ENCODE measurements around the gene APPL1.

Gene APPL1, protein sequence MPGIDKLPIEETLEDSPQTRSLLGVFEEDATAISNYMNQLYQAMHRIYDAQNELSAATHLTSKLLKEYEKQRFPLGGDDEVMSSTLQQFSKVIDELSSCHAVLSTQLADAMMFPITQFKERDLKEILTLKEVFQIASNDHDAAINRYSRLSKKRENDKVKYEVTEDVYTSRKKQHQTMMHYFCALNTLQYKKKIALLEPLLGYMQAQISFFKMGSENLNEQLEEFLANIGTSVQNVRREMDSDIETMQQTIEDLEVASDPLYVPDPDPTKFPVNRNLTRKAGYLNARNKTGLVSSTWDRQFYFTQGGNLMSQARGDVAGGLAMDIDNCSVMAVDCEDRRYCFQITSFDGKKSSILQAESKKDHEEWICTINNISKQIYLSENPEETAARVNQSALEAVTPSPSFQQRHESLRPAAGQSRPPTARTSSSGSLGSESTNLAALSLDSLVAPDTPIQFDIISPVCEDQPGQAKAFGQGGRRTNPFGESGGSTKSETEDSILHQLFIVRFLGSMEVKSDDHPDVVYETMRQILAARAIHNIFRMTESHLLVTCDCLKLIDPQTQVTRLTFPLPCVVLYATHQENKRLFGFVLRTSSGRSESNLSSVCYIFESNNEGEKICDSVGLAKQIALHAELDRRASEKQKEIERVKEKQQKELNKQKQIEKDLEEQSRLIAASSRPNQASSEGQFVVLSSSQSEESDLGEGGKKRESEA

DNA sequence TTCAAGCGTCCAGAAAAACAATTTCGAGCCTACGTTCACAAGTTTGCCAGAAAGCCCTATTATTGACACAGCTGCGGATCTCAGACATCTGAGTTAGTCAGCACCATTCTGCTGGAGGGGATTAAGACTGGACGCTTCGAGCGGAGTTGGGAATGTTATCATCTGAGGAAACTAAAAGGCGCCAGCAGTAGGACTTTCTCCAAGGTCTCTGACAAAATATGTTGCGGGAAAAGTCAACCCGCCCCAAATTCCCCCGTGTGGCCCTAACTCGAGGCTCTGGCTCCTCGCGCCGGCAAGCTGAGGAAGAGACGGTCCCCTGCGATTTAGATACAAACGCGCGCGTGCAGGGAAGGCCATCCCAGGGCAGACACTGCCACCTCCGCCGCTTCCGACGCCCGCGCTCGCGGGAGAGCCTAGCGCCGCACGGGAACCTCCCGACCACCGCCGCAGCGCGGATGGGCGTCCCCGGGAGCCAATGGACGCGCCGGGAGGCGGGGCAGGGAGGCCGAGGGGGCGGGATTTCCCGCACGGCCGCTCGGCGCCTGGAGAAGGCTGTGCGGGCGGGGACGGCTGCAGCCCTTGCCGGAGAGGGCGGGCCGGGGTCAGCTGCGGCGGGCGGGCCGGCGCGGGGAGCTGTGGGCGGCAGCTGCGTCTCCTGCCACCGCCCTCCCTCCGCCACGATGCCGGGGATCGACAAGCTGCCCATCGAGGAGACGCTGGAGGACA, at the start of gene APPL1:
TSS of gene APPL1 (plus strand) at position 526 of the 726 bp plus-strand sequence. CDS start at position 681, 155 bp downstream.
- TF ChIP-seq, protein P1, sequence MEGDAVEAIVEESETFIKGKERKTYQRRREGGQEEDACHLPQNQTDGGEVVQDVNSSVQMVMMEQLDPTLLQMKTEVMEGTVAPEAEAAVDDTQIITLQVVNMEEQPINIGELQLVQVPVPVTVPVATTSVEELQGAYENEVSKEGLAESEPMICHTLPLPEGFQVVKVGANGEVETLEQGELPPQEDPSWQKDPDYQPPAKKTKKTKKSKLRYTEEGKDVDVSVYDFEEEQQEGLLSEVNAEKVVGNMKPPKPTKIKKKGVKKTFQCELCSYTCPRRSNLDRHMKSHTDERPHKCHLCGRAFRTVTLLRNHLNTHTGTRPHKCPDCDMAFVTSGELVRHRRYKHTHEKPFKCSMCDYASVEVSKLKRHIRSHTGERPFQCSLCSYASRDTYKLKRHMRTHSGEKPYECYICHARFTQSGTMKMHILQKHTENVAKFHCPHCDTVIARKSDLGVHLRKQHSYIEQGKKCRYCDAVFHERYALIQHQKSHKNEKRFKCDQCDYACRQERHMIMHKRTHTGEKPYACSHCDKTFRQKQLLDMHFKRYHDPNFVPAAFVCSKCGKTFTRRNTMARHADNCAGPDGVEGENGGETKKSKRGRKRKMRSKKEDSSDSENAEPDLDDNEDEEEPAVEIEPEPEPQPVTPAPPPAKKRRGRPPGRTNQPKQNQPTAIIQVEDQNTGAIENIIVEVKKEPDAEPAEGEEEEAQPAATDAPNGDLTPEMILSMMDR (IDR thresholded peaks at IDR 0.05; ENCODE audit: poor library complexity, severe bottlenecking): no peak
- no peaks in the 10 kb centered on the region for H3K9me3 ChIP-seq (ENCODE audit: severe bottlenecking)
- no peaks in the 10 kb centered on the region for H3K27me3 ChIP-seq (ENCODE audit: insufficient read depth, poor library complexity, severe bottlenecking)
- ATAC-seq (ENCODE audit: low read depth) (peak; percentile 88), DNase-seq (ENCODE audit: low spot score) (peak; percentile 83)
- H3K4me3 ChIP-seq (ENCODE audit: severe bottlenecking): peak within 1 kb of the TSS; percentile 74
- peak within 1 kb of the TSS; percentile 63 for H3K27ac ChIP-seq (ENCODE audit: poor library complexity, severe bottlenecking)
- H3K36me3 ChIP-seq (ENCODE audit: low read depth): no peaks in the 10 kb centered on the region
- peaks cover 12% of the 10 kb centered on the region for H3K4me1 ChIP-seq (ENCODE audit: insufficient read depth, poor library complexity, severe bottlenecking)

GRCh38 chr3:57179580-57180410, 47.7 kb upstream of the APPL1 start:
- Histone ChIP-seq H3K4me3 (ENCODE audit: severe bottlenecking) (no peak overlapping the region), H3K4me1 (ENCODE audit: insufficient read depth, poor library complexity, severe bottlenecking) (no peaks in the 10 kb centered on the region), H3K27ac (ENCODE audit: poor library complexity, severe bottlenecking) (no peak overlapping the region), H3K9me3 (ENCODE audit: severe bottlenecking) (no peaks in the 10 kb centered on the region), H3K36me3 (ENCODE audit: low read depth) (no peaks in the 10 kb centered on the region), H3K27me3 (ENCODE audit: insufficient read depth, poor library complexity, severe bottlenecking) (peaks cover 2% of the 10 kb centered on the region)
- TF ChIP-seq, protein P1 (IDR thresholded peaks at IDR 0.05; ENCODE audit: poor library complexity, severe bottlenecking): peak; percentile 63
- DNase-seq (ENCODE audit: low spot score) (no peak), ATAC-seq (ENCODE audit: low read depth) (peak; percentile 63)

GRCh38 chr3:57184526-57184925, 43.0 kb upstream of the APPL1 start:
- TF ChIP-seq, protein P1 (IDR thresholded peaks at IDR 0.05; ENCODE audit: poor library complexity, severe bottlenecking): no peak
- ATAC-seq (ENCODE audit: low read depth) (no peak), DNase-seq (ENCODE audit: low spot score) (no peak)
- H3K36me3 ChIP-seq (ENCODE audit: low read depth): no peaks in the 10 kb centered on the region
- H3K4me3 ChIP-seq (ENCODE audit: severe bottlenecking): no peak overlapping the region
- no peaks in the 10 kb centered on the region for H3K27me3 ChIP-seq (ENCODE audit: insufficient read depth, poor library complexity, severe bottlenecking)
- H3K27ac ChIP-seq (ENCODE audit: poor library complexity, severe bottlenecking): no peak overlapping the region
- no peaks in the 10 kb centered on the region for H3K9me3 ChIP-seq (ENCODE audit: severe bottlenecking)
- H3K4me1 ChIP-seq (ENCODE audit: insufficient read depth, poor library complexity, severe bottlenecking): no peaks in the 10 kb centered on the region

- no peak overlapping the region for H3K27ac ChIP-seq (ENCODE audit: poor library complexity, severe bottlenecking)
- DNase-seq (ENCODE audit: low spot score) (no peak), ATAC-seq (ENCODE audit: low read depth) (no peak)
- H3K4me3 ChIP-seq (ENCODE audit: severe bottlenecking): no peak overlapping the region
- no peaks in the 10 kb centered on the region for H3K36me3 ChIP-seq (ENCODE audit: low read depth)
- TF ChIP-seq, protein P1 (IDR thresholded peaks at IDR 0.05; ENCODE audit: poor library complexity, severe bottlenecking): no peak
- no peaks in the 10 kb centered on the region for H3K4me1 ChIP-seq (ENCODE audit: insufficient read depth, poor library complexity, severe bottlenecking)
- no peaks in the 10 kb centered on the region for H3K27me3 ChIP-seq (ENCODE audit: insufficient read depth, poor library complexity, severe bottlenecking)
- H3K9me3 ChIP-seq (ENCODE audit: severe bottlenecking): no peaks in the 10 kb centered on the region
These were observed 35.5 kb upstream of the APPL1 start for GRCh38 chr3:57192028-57192427.

Data from RWPE2 (cell line).